Pulmonary artery endothelial cell (primary cell): ENCODE results near the gene SPATA2L. TPM values are rescaled to one million over a fixed set of nuclear protein-coding genes. Genes with fewer than 3 reads are reported as not detected.

ENCODE experiments used
- DNase-seq: peaks from one replicate; pipeline ENCODE4 v3.0.0-alpha.2; 2011; ENCODE audit warnings: low read depth, low spot score
- total RNA-seq: library from RNA; depleted of rRNA; stranded (reverse); fragments of >200 nt; gene quantifications from 2 replicates; pipeline ENCODE4 v1.2.3, GENCODE V29; 2014

Gene SPATA2L
- total RNA-seq, 1 donor from 2014 or later = 16.3 TPM

GRCh38 chr16:89729293-89729692, 27.8 kb upstream of the SPATA2L start:
- DNase-seq = no peak

- no peak for DNase-seq
Observed at GRCh38 chr16:89727406-89728120, 26.1 kb upstream of the SPATA2L start.

GRCh38 chr16:89723279-89724250, 22.1 kb upstream of the SPATA2L start:
- no peak for DNase-seq

- DNase-seq = no peak
Observed at GRCh38 chr16:89722392-89723278, 21.1 kb upstream of the SPATA2L start.

- DNase-seq = no peak
Observed at GRCh38 chr16:89721546-89722391, 20.3 kb upstream of the SPATA2L start.

- DNase-seq = no peak
Observed at GRCh38 chr16:89720813-89721545, 19.5 kb upstream of the SPATA2L start, which contains the start of the genes VPS9D1 and ZNF276. VPS9D1 (minus strand) TSS chr16:89720898; CDS start chr16:89720861, 37 bp downstream. ZNF276 (plus strand) TSS chr16:89721537; CDS start chr16:89721641, 104 bp downstream.

GRCh38 chr16:89720551-89720812, 19.0 kb upstream of the SPATA2L start:
- no peak for DNase-seq

- no peak for DNase-seq
Observed at GRCh38 chr16:89717688-89718505, 16.4 kb upstream of the SPATA2L start.

- no peak for DNase-seq
Observed at GRCh38 chr16:89716916-89717687, 15.6 kb upstream of the SPATA2L start.

- DNase-seq = no peak
Observed at GRCh38 chr16:89716493-89716892, 15.0 kb upstream of the SPATA2L start.

GRCh38 chr16:89712274-89712781, 10.8 kb upstream of the SPATA2L start:
- DNase-seq = no peak

GRCh38 chr16:89711601-89712273, 10.2 kb upstream of the SPATA2L start:
- no peak for DNase-seq

- no peak for DNase-seq
Observed at GRCh38 chr16:89710709-89711564, 9.4 kb upstream of the SPATA2L start.

GRCh38 chr16:89709716-89710432, 8.4 kb upstream of the SPATA2L start:
- no peak for DNase-seq

GRCh38 chr16:89709166-89709565, 7.7 kb upstream of the SPATA2L start:
- DNase-seq = no peak

- no peak for DNase-seq
Observed at GRCh38 chr16:89708481-89708931, 7.0 kb upstream of the SPATA2L start.
